Measurements from ENCODE around the gene CASQ2.

CASQ2 gene

DNA sequence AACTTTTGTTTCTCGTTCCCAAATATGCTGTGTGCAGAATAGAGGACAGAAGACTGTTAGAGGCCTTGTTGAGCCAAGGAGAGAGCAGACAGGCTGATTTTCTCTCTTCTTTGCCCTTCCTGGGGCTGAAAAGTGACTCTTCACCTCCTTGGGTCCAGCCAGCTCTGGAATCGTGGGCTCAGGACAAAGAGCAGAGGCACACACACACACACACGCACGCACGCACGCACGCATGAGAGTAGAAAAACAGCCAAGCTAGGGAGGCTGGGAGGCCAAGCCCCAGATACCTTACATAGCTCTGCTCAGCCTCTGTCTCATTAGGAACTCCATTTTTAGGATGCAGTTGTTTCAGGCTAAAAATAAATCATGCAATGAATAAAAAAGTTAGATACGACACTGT is at the start of gene CASQ2:
CASQ2 (minus strand) TSS at position 166 of the 400 bp plus-strand sequence. CDS start 173 bp downstream, outside the sequence.
- no peak for DNase-seq (ENCODE audit: low read depth in 2 of 2)

- no peak for DNase-seq (ENCODE audit: low read depth in 2 of 2)
Observed at GRCh38 chr1:115815694-115816093, 47.2 kb upstream of the CASQ2 start.

- no peak for DNase-seq (ENCODE audit: low read depth in 2 of 2)
Observed at GRCh38 chr1:115814685-115815398, 46.3 kb upstream of the CASQ2 start.

GRCh38 chr1:115813727-115814126 is 45.2 kb upstream of the CASQ2 start:
- no peak for DNase-seq (ENCODE audit: low read depth in 2 of 2)

GRCh38 chr1:115811140-115811828 is 42.8 kb upstream of the CASQ2 start:
- DNase-seq (ENCODE audit: low read depth in 2 of 2), result no peak

DNA sequence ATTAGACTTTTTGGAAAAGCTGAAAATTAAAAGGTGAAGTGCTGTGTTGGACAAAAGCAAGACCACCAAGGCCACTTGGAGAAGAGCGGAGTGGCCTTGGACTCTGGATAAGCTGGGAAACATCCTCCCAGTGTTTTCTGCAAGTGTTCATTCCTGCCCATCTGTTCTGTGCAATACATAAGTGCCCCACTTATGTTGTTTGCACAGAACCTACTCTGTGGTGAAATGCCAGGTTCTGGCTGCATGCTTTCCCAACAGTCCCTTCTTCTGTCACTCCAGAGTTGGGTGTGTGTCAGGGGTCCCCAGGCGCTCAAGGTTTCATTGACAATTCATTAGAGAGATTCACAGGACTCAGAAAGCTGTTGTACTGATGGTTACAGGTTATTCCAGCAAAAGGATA is 42.1 kb upstream of the CASQ2 start:
- no peak for DNase-seq (ENCODE audit: low read depth in 2 of 2)

- no peak for DNase-seq (ENCODE audit: low read depth in 2 of 2)
Observed at GRCh38 chr1:115809847-115810246, 41.3 kb upstream of the CASQ2 start.

DNA sequence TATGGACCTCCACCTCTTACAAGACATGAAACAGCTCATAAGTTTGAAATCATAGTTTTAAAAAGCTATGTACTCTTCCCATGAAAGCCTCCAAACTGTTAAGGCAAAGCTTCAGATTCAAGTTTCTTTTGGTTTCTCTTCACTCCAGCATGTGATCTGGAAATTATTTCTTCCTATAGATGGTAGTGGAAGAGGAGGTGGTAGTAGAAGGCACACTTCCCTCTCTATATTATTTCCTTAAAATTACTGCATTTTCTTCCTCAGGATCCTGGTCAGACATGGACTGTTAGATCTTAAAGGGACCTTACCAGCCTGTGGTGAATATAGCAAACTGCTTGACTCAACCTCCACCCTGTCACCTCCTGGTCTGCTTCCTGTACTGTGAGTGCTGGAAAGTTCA is 40.6 kb upstream of the CASQ2 start:
- DNase-seq (ENCODE audit: low read depth in 2 of 2), result no peak

GRCh38 chr1:115807723-115808122 is 39.2 kb upstream of the CASQ2 start:
- DNase-seq (ENCODE audit: low read depth in 2 of 2), result no peak

DNA sequence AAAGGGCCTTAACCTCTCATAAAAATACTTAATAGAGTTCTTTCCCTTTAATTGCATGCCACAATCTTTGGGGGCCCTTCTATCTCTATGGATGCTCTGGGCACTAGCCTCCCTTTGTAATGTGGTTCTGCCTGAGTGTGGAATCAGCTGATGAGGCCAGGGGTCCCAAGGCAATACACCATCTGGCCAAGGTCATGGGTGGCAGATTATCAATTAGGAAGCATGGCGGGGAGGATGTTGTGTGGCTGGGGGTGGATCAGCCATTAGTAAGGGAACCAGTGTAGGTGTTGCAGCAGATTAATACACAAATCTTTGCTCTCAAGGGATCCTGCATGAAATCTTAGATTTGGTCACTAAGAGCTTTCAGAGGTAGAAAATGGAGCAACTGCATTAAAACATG is 37.1 kb upstream of the CASQ2 start:
- DNase-seq (ENCODE audit: low read depth in 2 of 2), result no peak

GRCh38 chr1:115802416-115802815 is 33.9 kb upstream of the CASQ2 start:
- DNase-seq (ENCODE audit: low read depth in 2 of 2), result no peak

- DNase-seq (ENCODE audit: low read depth in 2 of 2), result no peak
Observed at GRCh38 chr1:115797486-115797885, 29.0 kb upstream of the CASQ2 start.

DNA sequence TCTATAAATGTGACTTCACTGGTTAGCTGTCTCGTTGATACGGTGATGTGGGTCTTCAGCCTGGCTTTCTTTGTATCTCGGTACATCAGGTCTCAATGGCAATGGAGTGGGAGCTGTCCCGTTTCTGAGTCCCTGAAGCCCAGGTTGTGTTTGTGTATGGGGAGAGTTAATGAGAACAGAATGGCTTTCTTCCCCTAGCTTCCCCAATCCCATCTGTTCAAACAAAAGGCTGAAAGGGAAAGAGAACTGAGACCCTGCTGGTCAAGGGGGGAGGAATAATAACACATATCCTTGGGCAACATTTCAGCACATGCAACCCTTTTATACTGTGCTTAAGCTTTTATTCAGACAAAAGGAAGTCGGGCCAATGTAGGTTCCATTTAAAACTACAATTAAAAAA is 28.4 kb upstream of the CASQ2 start:
- DNase-seq (ENCODE audit: low read depth in 2 of 2), result no peak

DNA sequence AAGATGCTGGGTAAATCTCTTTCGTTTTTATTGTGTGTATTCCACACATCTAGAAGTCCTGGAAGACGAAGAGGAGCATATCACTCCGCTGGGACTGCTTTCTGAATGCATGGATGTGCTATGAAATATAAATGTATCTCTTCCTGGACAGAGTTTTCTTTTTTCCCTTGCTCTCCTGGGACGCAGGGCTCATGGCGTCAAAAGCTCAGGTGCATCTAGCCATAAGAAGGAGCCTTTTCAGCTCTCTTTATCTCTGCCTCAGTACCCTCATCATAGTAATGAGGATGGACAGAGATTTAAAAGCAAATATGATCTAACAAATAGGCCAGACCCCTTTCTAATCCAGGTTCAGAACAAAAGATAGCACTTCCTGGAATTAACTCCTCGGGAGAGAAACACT is 27.5 kb upstream of the CASQ2 start:
- no peak for DNase-seq (ENCODE audit: low read depth in 2 of 2)

DNA sequence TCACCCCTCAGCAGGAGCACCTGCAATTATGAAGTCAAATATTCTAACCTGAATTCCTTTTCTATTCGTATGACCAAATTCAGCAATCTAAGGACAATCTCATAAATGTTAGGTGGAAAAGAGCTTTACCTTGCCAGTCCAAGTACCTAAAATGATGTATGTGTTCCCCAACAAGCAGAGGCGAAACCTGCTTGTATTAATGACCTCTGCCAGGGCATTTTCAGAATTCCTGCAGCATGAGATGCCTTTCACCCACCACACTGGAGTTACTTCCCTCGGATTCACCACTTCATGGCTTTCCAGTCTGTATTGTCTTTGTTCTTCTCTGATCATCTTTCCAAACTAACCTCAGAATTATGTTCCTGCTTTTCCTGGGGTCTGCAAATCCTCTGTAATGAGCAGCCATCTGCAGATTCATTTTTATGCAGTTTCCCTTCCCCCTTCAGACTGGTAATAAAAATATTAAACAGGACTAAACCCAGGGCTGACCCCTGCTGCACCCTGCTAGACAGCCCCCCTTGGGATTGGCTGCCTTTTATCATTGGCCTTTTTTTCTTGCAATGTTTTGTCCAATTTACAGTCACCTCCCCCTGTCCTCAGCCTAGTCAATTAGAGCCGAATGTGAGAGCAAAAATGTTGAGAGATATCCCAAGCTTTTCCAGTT is 26.6 kb upstream of the CASQ2 start:
- DNase-seq (ENCODE audit: low read depth in 2 of 2), result no peak

GRCh38 chr1:115793162-115793561 is 24.6 kb upstream of the CASQ2 start:
- DNase-seq (ENCODE audit: low read depth in 2 of 2), result no peak

DNA sequence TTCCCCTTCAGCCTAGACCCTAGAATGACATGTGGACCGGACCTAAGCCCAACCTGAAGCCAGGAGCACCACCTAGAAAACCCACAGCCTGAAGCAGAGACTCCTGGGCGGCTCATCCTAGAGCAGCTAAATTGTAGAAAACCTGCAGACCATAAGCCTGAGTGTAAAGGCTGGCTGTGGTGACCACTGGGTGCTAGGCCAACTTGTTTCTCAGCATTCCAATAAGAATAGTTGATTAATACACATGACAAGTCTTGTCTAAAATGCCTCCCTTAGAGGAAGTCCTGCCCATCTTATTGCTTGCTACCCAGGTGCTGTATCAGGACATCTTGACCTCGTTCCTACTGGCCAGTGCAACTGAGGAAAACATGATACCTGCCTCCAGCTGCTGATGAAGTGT is 23.3 kb upstream of the CASQ2 start:
- no peak for DNase-seq (ENCODE audit: low read depth in 2 of 2)

DNA sequence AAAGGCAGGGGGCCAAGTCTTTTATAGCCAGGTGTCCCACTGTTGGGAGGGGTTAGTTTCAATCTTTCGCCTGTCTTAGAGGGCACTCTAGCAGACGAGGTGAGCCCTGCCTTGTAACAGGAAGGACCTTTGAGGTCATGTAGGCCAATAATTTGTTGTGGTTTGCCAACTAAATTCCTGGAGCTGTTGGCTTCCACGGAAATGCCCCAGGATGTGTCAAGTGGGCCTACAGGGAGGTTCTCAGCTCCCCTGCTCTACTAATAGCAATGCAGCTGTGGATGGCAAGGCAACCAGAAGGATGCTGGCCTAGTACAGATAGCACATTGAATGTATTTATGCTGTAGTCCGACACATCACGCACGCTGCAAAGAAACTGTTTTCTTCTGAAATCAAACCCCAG is 22.3 kb upstream of the CASQ2 start:
- DNase-seq (ENCODE audit: low read depth in 2 of 2), result no peak

DNA sequence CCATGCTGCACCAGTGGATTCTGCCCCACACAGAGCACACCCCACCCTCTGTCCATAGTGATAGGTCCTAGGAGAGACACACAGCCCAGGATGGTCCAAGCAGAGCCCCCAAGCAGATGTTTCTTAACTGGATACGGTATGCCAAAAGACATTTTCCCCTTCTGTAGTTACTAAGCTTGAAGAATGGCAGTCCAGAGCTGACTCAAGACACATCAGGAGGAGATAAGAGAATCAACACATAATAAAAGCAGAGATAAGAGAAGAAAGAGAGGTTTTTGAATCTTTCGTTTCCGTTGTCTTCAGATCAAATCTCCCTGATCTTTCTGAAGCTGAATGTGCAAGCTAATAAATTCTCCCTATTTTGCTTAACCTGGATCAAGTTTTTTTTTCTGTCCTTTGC is 21.8 kb upstream of the CASQ2 start:
- DNase-seq (ENCODE audit: low read depth in 2 of 2), result no peak

- no peak for DNase-seq (ENCODE audit: low read depth in 2 of 2)
Observed at GRCh38 chr1:115783311-115783710, 14.8 kb upstream of the CASQ2 start.

DNA sequence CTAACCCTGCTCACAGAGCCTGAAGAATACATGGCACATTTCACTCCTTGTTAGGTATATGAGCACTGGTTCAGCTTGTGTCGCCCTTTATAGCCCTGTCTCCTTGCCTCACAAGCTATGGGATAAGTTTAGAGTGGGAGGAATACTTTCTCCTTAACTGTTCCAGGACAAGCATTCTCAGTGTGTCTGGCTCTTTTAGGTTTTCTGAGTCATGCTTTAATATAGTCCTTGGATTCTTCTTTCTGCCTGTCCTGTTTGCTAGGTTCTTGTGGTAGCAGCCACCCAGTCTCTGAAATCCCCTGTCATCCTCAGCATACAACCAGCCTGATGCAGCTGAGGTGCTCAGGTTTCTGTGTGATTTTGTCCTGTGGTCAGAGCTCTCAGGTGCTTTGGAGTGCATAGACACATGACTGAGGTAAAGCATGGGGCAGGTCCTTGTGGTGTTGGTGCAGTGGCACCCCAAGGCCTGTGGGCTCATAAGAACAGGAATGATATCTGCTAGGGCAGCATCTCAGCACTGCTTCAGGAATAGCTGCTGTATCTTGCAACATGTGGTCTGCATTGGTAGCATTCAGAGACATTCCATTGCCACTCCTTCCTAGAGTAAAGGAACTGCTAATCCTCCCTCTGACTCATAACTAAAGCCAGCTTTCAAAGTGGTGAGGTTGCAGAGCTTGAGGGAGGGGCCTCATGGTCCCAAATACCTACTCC is 14.2 kb upstream of the CASQ2 start:
- no peak for DNase-seq (ENCODE audit: low read depth in 2 of 2)

- DNase-seq (ENCODE audit: low read depth in 2 of 2), result no peak
Observed at GRCh38 chr1:115781851-115782250, 13.3 kb upstream of the CASQ2 start.
